Liver (tissue), 9 donors: ENCODE measurements around the gene AMOTL1. TPM values are rescaled to one million over a fixed set of nuclear protein-coding genes. Genes with fewer than 3 reads are reported as not detected.

ENCODE experiments used
- DNase-seq: peaks from one replicate; pipeline ENCODE4 v3.0.0-alpha.2; 2017; ENCODE audit warnings: low spot score
- H3K27ac ChIP-seq, 2 donors: one replicate each; pipeline ENCODE4 v1.7.0; 2013; ENCODE audit warnings: inconsistent platforms in 2 of 2, low read length in 2 of 2, control low read depth in 1 of 2, low read depth in 1 of 2, mild to moderate bottlenecking in 1 of 2
- H3K27me3 ChIP-seq, 4 donors: one replicate each; pipeline versions ENCODE4 v1.6.1 to v1.7.0; 2013; ENCODE audit warnings: low read length in 3 of 4, inconsistent platforms in 1 of 4, mild to moderate bottlenecking in 1 of 4, moderate library complexity in 1 of 4; ENCODE audit not compliant: control insufficient read depth in 4 of 4, insufficient read depth in 4 of 4
- H3K36me3 ChIP-seq, 4 donors: one replicate each; pipeline versions ENCODE4 v1.6.1 to v1.7.0; 2013; ENCODE audit warnings: low read length in 3 of 4, mild to moderate bottlenecking in 3 of 4, low read depth in 1 of 4, moderate library complexity in 1 of 4; ENCODE audit not compliant: control insufficient read depth in 4 of 4, insufficient read depth in 3 of 4
- H3K4me1 ChIP-seq, 4 donors: one replicate each; pipeline versions ENCODE4 v1.6.1 to v1.7.0; 2013; ENCODE audit warnings: low read length in 3 of 4, mild to moderate bottlenecking in 3 of 4, moderate library complexity in 1 of 4; ENCODE audit not compliant: control insufficient read depth in 4 of 4, insufficient read depth in 4 of 4
- H3K4me3 ChIP-seq, 3 donors: one replicate each; pipeline versions ENCODE4 v1.6.1 to v1.7.0; 2013; ENCODE audit warnings: low read length in 3 of 3, control low read depth in 1 of 3, low read depth in 1 of 3, mild to moderate bottlenecking in 1 of 3
- H3K9ac ChIP-seq, 2 donors: one replicate each; pipeline ENCODE4 v1.7.0; 2013; ENCODE audit warnings: low read length in 2 of 2, mild to moderate bottlenecking in 2 of 2, moderate library complexity in 2 of 2, control low read depth in 1 of 2, low read depth in 1 of 2
- H3K9me3 ChIP-seq, 4 donors: one replicate each; pipeline versions ENCODE4 v1.6.1 to v1.7.0; 2013; ENCODE audit warnings: low read length in 3 of 4; ENCODE audit not compliant: control insufficient read depth in 4 of 4
- FOXA2 ChIP-seq: IDR thresholded peaks from 2 replicates; pipeline ENCODE4 v1.6.1; 2016; ENCODE audit warnings: antibody characterized with exemption
- GABPA ChIP-seq, 2 donors: IDR thresholded peaks in 1 of 2; conservative IDR thresholded peaks in 1 of 2; 2 replicates each; pipeline ENCODE4 v1.6.1; 2016; ENCODE audit warnings: antibody characterized with exemption in 2 of 2, mild to moderate bottlenecking in 1 of 2, moderate library complexity in 1 of 2
- HNF4A ChIP-seq, 2 donors: conservative IDR thresholded peaks; 2 replicates each; pipeline ENCODE4 v1.6.1; 2016; ENCODE audit warnings: antibody characterized with exemption in 2 of 2, mild to moderate bottlenecking in 2 of 2
- HNF4G ChIP-seq: IDR thresholded peaks from 2 replicates; pipeline ENCODE4 v1.6.1; 2016; ENCODE audit warnings: antibody characterized with exemption
- JUND ChIP-seq, 2 donors: IDR thresholded peaks; 2 replicates each; pipeline ENCODE4 v1.6.1; 2016; ENCODE audit warnings: antibody characterized with exemption in 2 of 2
- RAD21 ChIP-seq, 2 donors: IDR thresholded peaks; 2 replicates each; pipeline ENCODE4 v1.6.1; 2016; ENCODE audit warnings: antibody characterized with exemption in 2 of 2, mild to moderate bottlenecking in 2 of 2
- SP1 ChIP-seq: IDR thresholded peaks from 2 replicates; pipeline ENCODE4 v1.6.1; 2018; ENCODE audit warnings: antibody characterized with exemption, mild to moderate bottlenecking
- YY1 ChIP-seq: IDR thresholded peaks from 2 replicates; pipeline ENCODE4 v1.6.1; 2016; ENCODE audit warnings: antibody characterized with exemption, mild to moderate bottlenecking
- WGBS: extraction: QIAGEN DNeasy Blood & Tissue Kit; methylation state at CpG from one replicate; pipeline ENCODE4 v1.1.7; 2013; 5-methylcytosine and 5-hydroxymethylcytosine counted together
- polyA plus RNA-seq, 2 donors: library from polyadenylated mRNA; stranded (reverse) in 1 of 2; unstranded in 1 of 2; fragments of 200-250 nt in 1 of 2; fragments of >200 nt in 1 of 2; fragmentation: Nextera tagmentation in 1 of 2; extraction: Ambion mirVana in 1 of 2; gene quantifications; one replicate each; pipeline versions ENCODE4 v1.2.1 to v1.2.3, GENCODE V29; 2013 to 2015
- total RNA-seq, 2 donors: library from RNA; depleted of rRNA; stranded (reverse); fragments of >200 nt; gene quantifications; one replicate each; pipeline ENCODE4 v1.2.3, GENCODE V29; 2014
- TF ChIP-seq, protein P1 (sequence below): IDR thresholded peaks from 2 replicates; pipeline ENCODE4 v1.6.1; 2016; ENCODE audit warnings: antibody characterized with exemption, mild to moderate bottlenecking
- TF ChIP-seq, protein P2 (sequence below): IDR thresholded peaks from 2 replicates; pipeline ENCODE4 v1.6.1; 2016; ENCODE audit warnings: antibody characterized with exemption
- TF ChIP-seq, protein P3 (sequence below): fragments of 150-350 bp; IDR thresholded peaks from 2 replicates; pipeline ENCODE4 v1.5.1; 2017; ENCODE audit warnings: improper control_type of control experiment, low read depth, low read length; ENCODE audit not compliant: missing input control
- TF ChIP-seq, protein P4 (sequence below): IDR thresholded peaks from 2 replicates; pipeline ENCODE4 v1.6.1; 2016; ENCODE audit warnings: antibody characterized with exemption
- donor health status: healthy.
- donor health status: healthy.
- donor health status: healthy.
- donor health status: healthy.
- donor health status: healthy.

The AMOTL1 gene
- total and polyA plus RNA-seq, 4 donors, result 2.2 to 29.5 (median 7.2) TPM

DNA sequence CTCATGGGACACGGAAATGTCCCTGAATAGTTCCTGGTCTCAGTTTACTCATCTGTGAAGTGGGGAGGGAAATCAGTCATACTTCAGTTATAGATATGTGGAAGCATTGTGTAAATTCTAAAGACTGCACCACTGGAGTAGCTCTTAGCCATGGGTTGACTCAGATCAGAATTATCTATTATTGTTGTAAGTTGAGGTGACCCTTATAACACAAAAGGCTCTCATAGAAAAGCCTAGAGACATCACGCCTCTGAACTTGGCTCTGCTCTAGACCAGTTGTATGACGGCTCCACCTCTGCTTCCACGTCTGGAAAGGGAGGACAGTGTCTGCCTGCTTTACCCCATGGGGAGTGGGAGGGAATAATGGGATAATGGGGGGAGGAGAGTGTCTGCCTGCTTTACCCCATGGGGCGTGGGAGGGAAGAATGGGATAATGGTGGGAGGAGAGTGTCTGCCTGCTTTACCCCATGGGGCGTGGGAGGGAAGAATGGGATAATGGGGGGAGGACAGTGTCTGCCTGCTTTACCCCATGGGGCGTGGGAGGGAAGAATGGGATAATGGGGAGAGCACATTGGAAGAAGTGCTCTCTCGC, 98.2 kb downstream of the AMOTL1 start:
- H3K27me3 ChIP-seq, result no peaks in the 10 kb centered on the region
- DNase-seq, result peak; percentile 14
- TF ChIP-seq, protein P1, sequence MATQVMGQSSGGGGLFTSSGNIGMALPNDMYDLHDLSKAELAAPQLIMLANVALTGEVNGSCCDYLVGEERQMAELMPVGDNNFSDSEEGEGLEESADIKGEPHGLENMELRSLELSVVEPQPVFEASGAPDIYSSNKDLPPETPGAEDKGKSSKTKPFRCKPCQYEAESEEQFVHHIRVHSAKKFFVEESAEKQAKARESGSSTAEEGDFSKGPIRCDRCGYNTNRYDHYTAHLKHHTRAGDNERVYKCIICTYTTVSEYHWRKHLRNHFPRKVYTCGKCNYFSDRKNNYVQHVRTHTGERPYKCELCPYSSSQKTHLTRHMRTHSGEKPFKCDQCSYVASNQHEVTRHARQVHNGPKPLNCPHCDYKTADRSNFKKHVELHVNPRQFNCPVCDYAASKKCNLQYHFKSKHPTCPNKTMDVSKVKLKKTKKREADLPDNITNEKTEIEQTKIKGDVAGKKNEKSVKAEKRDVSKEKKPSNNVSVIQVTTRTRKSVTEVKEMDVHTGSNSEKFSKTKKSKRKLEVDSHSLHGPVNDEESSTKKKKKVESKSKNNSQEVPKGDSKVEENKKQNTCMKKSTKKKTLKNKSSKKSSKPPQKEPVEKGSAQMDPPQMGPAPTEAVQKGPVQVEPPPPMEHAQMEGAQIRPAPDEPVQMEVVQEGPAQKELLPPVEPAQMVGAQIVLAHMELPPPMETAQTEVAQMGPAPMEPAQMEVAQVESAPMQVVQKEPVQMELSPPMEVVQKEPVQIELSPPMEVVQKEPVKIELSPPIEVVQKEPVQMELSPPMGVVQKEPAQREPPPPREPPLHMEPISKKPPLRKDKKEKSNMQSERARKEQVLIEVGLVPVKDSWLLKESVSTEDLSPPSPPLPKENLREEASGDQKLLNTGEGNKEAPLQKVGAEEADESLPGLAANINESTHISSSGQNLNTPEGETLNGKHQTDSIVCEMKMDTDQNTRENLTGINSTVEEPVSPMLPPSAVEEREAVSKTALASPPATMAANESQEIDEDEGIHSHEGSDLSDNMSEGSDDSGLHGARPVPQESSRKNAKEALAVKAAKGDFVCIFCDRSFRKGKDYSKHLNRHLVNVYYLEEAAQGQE, result no peak
- TF ChIP-seq FOXA2, result no peak
- H3K4me3 ChIP-seq, result no peak overlapping the region
- H3K9ac ChIP-seq, result no peak overlapping the region
- no peaks in the 10 kb centered on the region for H3K9me3 ChIP-seq
- peaks cover 17 to 83% (median 55%) of the 10 kb centered on the region in 4 donors for H3K36me3 ChIP-seq
- WGBS, result 95% methylated on average over 8 of the region's 8 CpGs
- no peaks in the 10 kb centered on the region for H3K4me1 ChIP-seq
- no peak overlapping the region for H3K27ac ChIP-seq

GRCh38 chr11:94866936-94867795, 99.0 kb downstream of the AMOTL1 start:
- Histone ChIP-seq H3K9ac (no peak overlapping the region), H3K4me3 (no peak overlapping the region), H3K27ac (no peak overlapping the region), H3K9me3 (no peaks in the 10 kb centered on the region), H3K36me3 (peaks cover 13 to 86% (median 56%) of the 10 kb centered on the region in 4 donors), H3K4me1 (no peaks in the 10 kb centered on the region), H3K27me3 (no peaks in the 10 kb centered on the region)
- peak; percentile 12 for DNase-seq
- TF ChIP-seq, protein P1, result no peak
- TF ChIP-seq GABPA (IDR thresholded peaks at IDR 0.05 in 1 of 2, conservative IDR thresholded peaks at IDR 0.05 in 1 of 2) (no peak), RAD21 (IDR thresholded peaks at IDR 0.05) (no peak), JUND (IDR thresholded peaks at IDR 0.05) (no peak), YY1 (no peak), HNF4G (no peak), HNF4A (conservative IDR thresholded peaks at IDR 0.05) (no peak), SP1 (no peak)
- TF ChIP-seq, protein P2, sequence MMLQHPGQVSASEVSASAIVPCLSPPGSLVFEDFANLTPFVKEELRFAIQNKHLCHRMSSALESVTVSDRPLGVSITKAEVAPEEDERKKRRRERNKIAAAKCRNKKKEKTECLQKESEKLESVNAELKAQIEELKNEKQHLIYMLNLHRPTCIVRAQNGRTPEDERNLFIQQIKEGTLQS, result no peak
- TF ChIP-seq, protein P3, sequence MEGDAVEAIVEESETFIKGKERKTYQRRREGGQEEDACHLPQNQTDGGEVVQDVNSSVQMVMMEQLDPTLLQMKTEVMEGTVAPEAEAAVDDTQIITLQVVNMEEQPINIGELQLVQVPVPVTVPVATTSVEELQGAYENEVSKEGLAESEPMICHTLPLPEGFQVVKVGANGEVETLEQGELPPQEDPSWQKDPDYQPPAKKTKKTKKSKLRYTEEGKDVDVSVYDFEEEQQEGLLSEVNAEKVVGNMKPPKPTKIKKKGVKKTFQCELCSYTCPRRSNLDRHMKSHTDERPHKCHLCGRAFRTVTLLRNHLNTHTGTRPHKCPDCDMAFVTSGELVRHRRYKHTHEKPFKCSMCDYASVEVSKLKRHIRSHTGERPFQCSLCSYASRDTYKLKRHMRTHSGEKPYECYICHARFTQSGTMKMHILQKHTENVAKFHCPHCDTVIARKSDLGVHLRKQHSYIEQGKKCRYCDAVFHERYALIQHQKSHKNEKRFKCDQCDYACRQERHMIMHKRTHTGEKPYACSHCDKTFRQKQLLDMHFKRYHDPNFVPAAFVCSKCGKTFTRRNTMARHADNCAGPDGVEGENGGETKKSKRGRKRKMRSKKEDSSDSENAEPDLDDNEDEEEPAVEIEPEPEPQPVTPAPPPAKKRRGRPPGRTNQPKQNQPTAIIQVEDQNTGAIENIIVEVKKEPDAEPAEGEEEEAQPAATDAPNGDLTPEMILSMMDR, result no peak
- TF ChIP-seq, protein P4, sequence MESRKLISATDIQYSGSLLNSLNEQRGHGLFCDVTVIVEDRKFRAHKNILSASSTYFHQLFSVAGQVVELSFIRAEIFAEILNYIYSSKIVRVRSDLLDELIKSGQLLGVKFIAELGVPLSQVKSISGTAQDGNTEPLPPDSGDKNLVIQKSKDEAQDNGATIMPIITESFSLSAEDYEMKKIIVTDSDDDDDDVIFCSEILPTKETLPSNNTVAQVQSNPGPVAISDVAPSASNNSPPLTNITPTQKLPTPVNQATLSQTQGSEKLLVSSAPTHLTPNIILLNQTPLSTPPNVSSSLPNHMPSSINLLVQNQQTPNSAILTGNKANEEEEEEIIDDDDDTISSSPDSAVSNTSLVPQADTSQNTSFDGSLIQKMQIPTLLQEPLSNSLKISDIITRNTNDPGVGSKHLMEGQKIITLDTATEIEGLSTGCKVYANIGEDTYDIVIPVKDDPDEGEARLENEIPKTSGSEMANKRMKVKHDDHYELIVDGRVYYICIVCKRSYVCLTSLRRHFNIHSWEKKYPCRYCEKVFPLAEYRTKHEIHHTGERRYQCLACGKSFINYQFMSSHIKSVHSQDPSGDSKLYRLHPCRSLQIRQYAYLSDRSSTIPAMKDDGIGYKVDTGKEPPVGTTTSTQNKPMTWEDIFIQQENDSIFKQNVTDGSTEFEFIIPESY, result no peak
- 91% methylated on average over 9 of the region's 9 CpGs for WGBS
